NT2/D1 (cell line): ENCODE data around the gene MRFAP1.

Experiments
- YY1 ChIP-seq: IDR thresholded peaks from 2 replicates; pipeline ENCODE4 v1.6.1; 2011; ENCODE audit not compliant: insufficient read length, insufficient read depth
- ZNF274 ChIP-seq: IDR thresholded peaks from 2 replicates; pipeline ENCODE4 v1.6.1; 2011; ENCODE audit warnings: mild to moderate bottlenecking, low read depth, low read length

DNA sequence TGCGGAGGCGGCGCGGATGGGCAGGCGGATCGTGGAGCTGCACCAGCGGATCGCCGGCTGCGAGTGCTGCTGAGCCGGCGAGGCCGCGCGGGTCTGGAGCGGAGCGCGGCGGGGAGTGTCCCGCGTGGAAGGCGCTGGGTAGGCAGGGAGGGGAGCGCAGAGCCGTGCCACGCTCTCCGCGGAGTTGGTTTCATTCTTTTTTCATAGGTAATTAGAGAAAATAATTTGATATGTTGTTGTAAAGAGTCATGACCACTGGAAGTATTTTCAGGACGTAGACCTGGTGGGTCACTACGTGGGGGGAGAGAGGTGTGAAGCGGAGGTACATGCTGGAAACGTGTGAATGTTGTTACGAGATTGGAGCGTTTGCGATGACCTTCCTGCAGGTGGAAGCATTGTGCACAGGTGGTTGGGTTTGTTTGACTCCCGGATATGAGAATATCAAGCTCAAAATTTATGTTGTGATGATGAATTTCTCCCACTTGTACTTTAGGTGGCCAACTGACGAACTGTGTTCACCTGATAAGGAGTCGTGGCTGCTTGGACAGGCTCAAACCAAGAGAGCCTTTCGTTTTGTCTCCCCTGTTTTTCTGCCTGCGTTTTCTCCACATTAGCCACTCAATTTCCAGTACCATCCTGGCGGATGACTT, 34.1 kb downstream of the MRFAP1 start:
- TF ChIP-seq YY1, result no peak
- no peak for TF ChIP-seq ZNF274
